Neural progenitor cell (in vitro differentiated cells): ENCODE data around the gene GLB1L2. TPM values are rescaled to one million over a fixed set of nuclear protein-coding genes. Genes with fewer than 3 reads are reported as not detected.

ENCODE experiments used
- DNase-seq: peaks from one replicate; pipeline ENCODE4 v3.0.0-alpha.2; 2016; ENCODE audit warnings: low spot score
- H2AFZ ChIP-seq: fragments of 200-600 bp; sonication (generic); replicated peaks from 2 replicates; pipeline ENCODE4 v1.6.1; 2016; ENCODE audit warnings: antibody characterized with exemption
- H3F3A ChIP-seq: fragments of 200-600 bp; sonication (generic); 2 replicates; pipeline ENCODE4 v1.6.1; 2016; ENCODE audit warnings: antibody characterized with exemption, low read depth
- H3K27ac ChIP-seq: fragments of 200-600 bp; sonication (generic); 2 replicates; pipeline ENCODE4 v1.5.1; 2016; ENCODE audit warnings: mild to moderate bottlenecking
- H3K27me3 ChIP-seq: fragments of 200-600 bp; sonication (generic); 2 replicates; pipeline ENCODE4 v1.6.1; 2016; ENCODE audit warnings: mild to moderate bottlenecking, moderate library complexity
- H3K36me3 ChIP-seq: fragments of 200-600 bp; sonication (generic); 2 replicates; pipeline ENCODE4 v1.5.1; 2016
- H3K4me1 ChIP-seq: fragments of 200-600 bp; sonication (generic); 2 replicates; pipeline ENCODE4 v1.6.1; 2016; ENCODE audit warnings: mixed run types
- H3K4me2 ChIP-seq: fragments of 200-600 bp; sonication (generic); 2 replicates; pipeline ENCODE4 v1.6.1; 2016
- H3K4me3 ChIP-seq: fragments of 200-600 bp; sonication (generic); 2 replicates; pipeline ENCODE4 v1.5.1; 2016
- H3K79me2 ChIP-seq: fragments of 200-600 bp; sonication (generic); 2 replicates; pipeline ENCODE4 v1.6.1; 2016; ENCODE audit warnings: low read depth
- H3K9ac ChIP-seq: fragments of 200-600 bp; sonication (generic); 2 replicates; pipeline ENCODE4 v1.6.1; 2016
- H3K9me3 ChIP-seq: fragments of 200-600 bp; sonication (generic); 2 replicates; pipeline ENCODE4 v1.5.1; 2016; ENCODE audit warnings: low read depth
- H4K20me1 ChIP-seq: fragments of 200-600 bp; sonication (generic); 2 replicates; pipeline ENCODE4 v1.6.1; 2016; ENCODE audit warnings: low read depth
- H3K27ac Mint-ChIP-seq: 3 replicates; pipeline ENCODE4 v1.8.0; 2021; ENCODE audit warnings: mixed read lengths
- H3K27me3 Mint-ChIP-seq: 2 replicates; pipeline ENCODE4 v1.8.0; 2022; ENCODE audit warnings: low read depth, mild to moderate bottlenecking, inconsistent platforms, moderate library complexity, mixed read lengths; ENCODE audit not compliant: insufficient read depth
- H3K36me3 Mint-ChIP-seq: 3 replicates; pipeline ENCODE4 v1.8.0; 2021; ENCODE audit warnings: mixed read lengths
- H3K4me1 Mint-ChIP-seq: 3 replicates; pipeline ENCODE4 v1.8.0; 2021; ENCODE audit warnings: mixed read lengths
- H3K4me3 Mint-ChIP-seq: 3 replicates; pipeline ENCODE4 v1.8.0; 2021; ENCODE audit warnings: mild to moderate bottlenecking, moderate library complexity, mixed read lengths
- H3K9me3 Mint-ChIP-seq: 3 replicates; pipeline ENCODE4 v1.8.0; 2020; ENCODE audit warnings: mixed read lengths
- EZH2 ChIP-seq: fragments of 200-600 bp; sonication (generic); IDR thresholded peaks from 2 replicates; pipeline ENCODE4 v1.6.1; 2017; ENCODE audit warnings: antibody characterized with exemption, mild to moderate bottlenecking, moderate library complexity
- EZH2phosphoT487 ChIP-seq: fragments of 200-600 bp; sonication (generic); IDR thresholded peaks from 2 replicates; pipeline ENCODE4 v1.6.1; 2017; ENCODE audit warnings: antibody characterized with exemption
- total RNA-seq: library from RNA; depleted of rRNA; stranded (reverse); fragments of >200 nt; gene quantifications from 2 replicates; pipeline ENCODE4 v1.2.3, GENCODE V29; 2015; ENCODE audit warnings: low replicate concordance
- TF ChIP-seq, protein P1 (sequence below): fragments of 200-600 bp; sonication (generic); IDR thresholded peaks from 2 replicates; pipeline ENCODE4 v1.5.1; 2017; ENCODE audit warnings: antibody characterized with exemption, mild to moderate bottlenecking

The GLB1L2 gene
- total RNA-seq, 1 donor from 2014 or later, result 2.0 TPM

DNA sequence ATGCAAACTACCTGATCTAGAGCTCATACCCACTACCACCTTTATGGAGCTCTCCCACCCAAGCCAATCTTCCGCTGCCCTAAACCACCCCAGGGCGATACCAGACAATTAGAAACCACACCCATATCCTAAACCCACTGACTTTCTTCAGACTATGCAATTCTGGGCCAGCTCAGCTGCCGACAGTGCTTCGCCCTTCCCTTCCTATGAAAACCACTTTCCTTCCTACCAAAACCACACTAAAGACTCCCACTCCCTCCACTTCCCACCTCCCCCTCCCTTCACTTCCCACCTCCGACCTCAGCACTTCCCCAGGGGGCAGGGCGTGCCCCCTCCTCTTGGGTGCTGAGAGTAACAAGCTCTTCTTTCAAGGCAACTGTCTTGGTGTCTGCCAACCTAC is 55.2 kb downstream of the GLB1L2 start:
- H3K9me3 ChIP-seq, result no peaks in the 10 kb centered on the region
- Mint-ChIP-seq H3K4me3 (no peak overlapping the region), H3K4me1 (peaks cover 3% of the 10 kb centered on the region), H3K27ac (peak overlapping the region; percentile 76), H3K36me3 (peaks cover 10% of the 10 kb centered on the region), H3K9me3 (no peaks in the 10 kb centered on the region), H3K27me3 (no peaks in the 10 kb centered on the region)
- H3K4me3 ChIP-seq, result no peak overlapping the region
- no peaks in the 10 kb centered on the region for H3K79me2 ChIP-seq
- H3K9ac ChIP-seq, result no peak overlapping the region
- H3K4me2 ChIP-seq, result no peak overlapping the region
- no peak overlapping the region for H2AFZ ChIP-seq
- TF ChIP-seq, protein P1, sequence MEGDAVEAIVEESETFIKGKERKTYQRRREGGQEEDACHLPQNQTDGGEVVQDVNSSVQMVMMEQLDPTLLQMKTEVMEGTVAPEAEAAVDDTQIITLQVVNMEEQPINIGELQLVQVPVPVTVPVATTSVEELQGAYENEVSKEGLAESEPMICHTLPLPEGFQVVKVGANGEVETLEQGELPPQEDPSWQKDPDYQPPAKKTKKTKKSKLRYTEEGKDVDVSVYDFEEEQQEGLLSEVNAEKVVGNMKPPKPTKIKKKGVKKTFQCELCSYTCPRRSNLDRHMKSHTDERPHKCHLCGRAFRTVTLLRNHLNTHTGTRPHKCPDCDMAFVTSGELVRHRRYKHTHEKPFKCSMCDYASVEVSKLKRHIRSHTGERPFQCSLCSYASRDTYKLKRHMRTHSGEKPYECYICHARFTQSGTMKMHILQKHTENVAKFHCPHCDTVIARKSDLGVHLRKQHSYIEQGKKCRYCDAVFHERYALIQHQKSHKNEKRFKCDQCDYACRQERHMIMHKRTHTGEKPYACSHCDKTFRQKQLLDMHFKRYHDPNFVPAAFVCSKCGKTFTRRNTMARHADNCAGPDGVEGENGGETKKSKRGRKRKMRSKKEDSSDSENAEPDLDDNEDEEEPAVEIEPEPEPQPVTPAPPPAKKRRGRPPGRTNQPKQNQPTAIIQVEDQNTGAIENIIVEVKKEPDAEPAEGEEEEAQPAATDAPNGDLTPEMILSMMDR, result no peak
- TF ChIP-seq EZH2 (no peak), EZH2phosphoT487 (no peak)
- H3F3A ChIP-seq, result no peaks in the 10 kb centered on the region
- peaks cover 17% of the 10 kb centered on the region for H4K20me1 ChIP-seq
- H3K36me3 ChIP-seq, result no peaks in the 10 kb centered on the region
- no peaks in the 10 kb centered on the region for H3K27me3 ChIP-seq
- H3K4me1 ChIP-seq, result no peaks in the 10 kb centered on the region
- no peak overlapping the region for H3K27ac ChIP-seq
- DNase-seq, result no peak

DNA sequence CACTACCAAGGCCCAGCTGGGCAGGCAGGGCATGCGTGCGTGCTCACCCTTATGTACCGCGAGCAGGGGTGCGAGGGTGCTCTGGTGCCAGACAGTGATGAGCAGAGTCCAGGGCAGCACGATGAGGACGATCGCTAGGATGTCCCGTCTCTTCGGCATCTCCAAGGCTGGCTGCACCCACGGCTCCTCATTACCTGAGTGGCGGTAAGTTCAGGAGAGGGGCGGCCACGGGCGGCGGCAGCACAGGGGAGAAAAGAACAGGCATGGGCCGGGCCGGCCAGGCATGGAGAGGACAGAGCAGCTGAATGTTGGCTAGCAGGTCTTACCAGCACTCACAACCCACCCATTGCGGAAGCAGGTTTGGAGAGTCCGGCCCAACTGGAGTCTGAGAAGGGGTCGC is 55.7 kb downstream of the GLB1L2 start:
- no peaks in the 10 kb centered on the region for H3K9me3 ChIP-seq
- Mint-ChIP-seq H3K4me1 (peaks cover 3% of the 10 kb centered on the region), H3K36me3 (peaks cover 10% of the 10 kb centered on the region), H3K4me3 (no peak overlapping the region), H3K9me3 (no peaks in the 10 kb centered on the region), H3K27ac (no peak overlapping the region), H3K27me3 (no peaks in the 10 kb centered on the region)
- TF ChIP-seq, protein P1, result no peak
- TF ChIP-seq EZH2 (no peak), EZH2phosphoT487 (no peak)
- no peak overlapping the region for H3K9ac ChIP-seq
- no peak overlapping the region for H3K4me3 ChIP-seq
- no peaks in the 10 kb centered on the region for H3K36me3 ChIP-seq
- DNase-seq, result no peak
- H3K27me3 ChIP-seq, result no peaks in the 10 kb centered on the region
- no peaks in the 10 kb centered on the region for H3F3A ChIP-seq
- H3K4me2 ChIP-seq, result no peak overlapping the region
- no peak overlapping the region for H3K27ac ChIP-seq
- no peak overlapping the region for H2AFZ ChIP-seq
- H3K79me2 ChIP-seq, result no peaks in the 10 kb centered on the region
- no peaks in the 10 kb centered on the region for H3K4me1 ChIP-seq
- peaks cover 23% of the 10 kb centered on the region for H4K20me1 ChIP-seq

DNA sequence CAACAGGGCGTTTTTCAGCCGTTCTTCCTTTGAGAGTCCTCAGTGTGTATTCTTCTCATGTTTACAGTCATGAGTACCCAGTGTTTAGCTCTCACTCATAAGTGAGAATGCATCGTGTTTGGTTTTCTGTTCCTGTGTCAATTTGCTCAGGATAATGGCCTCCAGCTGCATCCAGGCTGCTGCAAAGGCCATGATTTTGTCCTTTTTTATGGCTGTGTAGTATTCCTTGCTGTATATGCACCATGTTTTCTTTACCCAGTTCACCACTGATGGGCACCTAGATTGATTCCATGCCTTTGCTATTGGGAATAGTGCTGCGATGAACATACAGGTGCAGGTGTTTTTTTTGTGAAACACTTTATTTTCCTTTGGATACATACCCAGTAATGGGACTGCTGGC is 56.8 kb downstream of the GLB1L2 start:
- no peak overlapping the region for H3K4me3 ChIP-seq
- no peaks in the 10 kb centered on the region for H3K9me3 ChIP-seq
- H2AFZ ChIP-seq, result no peak overlapping the region
- no peak overlapping the region for H3K9ac ChIP-seq
- no peak for DNase-seq
- Mint-ChIP-seq H3K4me1 (peaks cover 8% of the 10 kb centered on the region), H3K4me3 (no peak overlapping the region), H3K9me3 (no peaks in the 10 kb centered on the region), H3K27me3 (no peaks in the 10 kb centered on the region), H3K27ac (no peak overlapping the region), H3K36me3 (peaks cover 11% of the 10 kb centered on the region)
- no peak overlapping the region for H3K27ac ChIP-seq
- no peak overlapping the region for H3K4me2 ChIP-seq
- peaks cover under 1% of the 10 kb centered on the region for H3K4me1 ChIP-seq
- H3F3A ChIP-seq, result no peaks in the 10 kb centered on the region
- H3K79me2 ChIP-seq, result no peaks in the 10 kb centered on the region
- TF ChIP-seq EZH2phosphoT487, result no peak
- TF ChIP-seq, protein P1, result no peak
- TF ChIP-seq EZH2, result no peak
- H4K20me1 ChIP-seq, result peaks cover 34% of the 10 kb centered on the region
- no peaks in the 10 kb centered on the region for H3K36me3 ChIP-seq
- no peaks in the 10 kb centered on the region for H3K27me3 ChIP-seq
